ENCODE measurements around the gene C2CD4C. TPM values are rescaled to one million over a fixed set of nuclear protein-coding genes. Genes with fewer than 3 reads are reported as not detected.
"Not testable (repeated sequence)": the region's sequence is repeated elsewhere in the genome, so short reads cannot be mapped to it uniquely, and the experiment has no call there.

The C2CD4C gene
- total RNA-seq, 1 experiment from 2014 or later: 0.29 TPM

DNA sequence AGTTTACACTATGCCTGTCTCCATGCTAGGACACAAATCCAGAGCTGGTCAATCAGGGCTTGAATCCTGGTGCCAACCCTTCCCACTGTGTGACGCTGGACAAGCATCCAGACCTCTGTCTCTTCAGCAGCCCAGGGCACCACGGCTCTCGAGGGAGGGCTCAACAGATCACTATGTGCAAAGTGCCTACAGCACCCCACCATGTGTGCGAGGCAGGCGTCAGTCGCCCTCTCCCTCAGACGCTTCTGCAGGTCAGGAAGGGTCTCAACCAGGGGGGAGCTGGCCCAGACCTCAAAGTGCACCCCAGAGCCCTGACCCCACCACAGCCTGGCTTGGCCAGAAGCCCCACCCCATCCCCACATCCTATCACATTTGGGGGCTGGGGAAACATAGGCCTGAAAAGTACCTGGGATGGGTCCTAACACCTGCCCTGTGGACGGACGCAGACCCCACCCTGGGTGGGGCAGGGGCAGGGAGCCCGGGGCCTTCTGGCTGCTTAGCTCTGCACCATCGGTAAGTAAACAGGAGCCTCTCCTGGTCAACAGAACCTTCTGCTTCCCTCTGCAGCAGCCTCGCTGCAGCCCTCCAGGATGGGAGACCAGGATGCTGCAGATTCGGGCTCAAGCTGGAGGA lies 2.9 kb upstream of the C2CD4C start:
- Histone ChIP-seq H3K9me3 (ENCODE audit: low read length) (no peaks in the 10 kb centered on the region), H3K27me3 (ENCODE audit: low read length) (peaks cover 10% of the 10 kb centered on the region; the same call in 1 of the 2 replicates), H2AFZ (ENCODE audit: low read length) (no peak overlapping the region), H3K27ac (ENCODE audit: low read length) (no peak overlapping the region), H3F3A (ENCODE audit: low read length, unreplicated experiment) (no peaks in the 10 kb centered on the region), H3K79me2 (ENCODE audit: low read length) (no peaks in the 10 kb centered on the region), H3K9ac (ENCODE audit: low read length) (no peak overlapping the region), H3K9me2 (replicated peaks; ENCODE audit: low read length) (no peaks in the 10 kb centered on the region), H3K4me2 (ENCODE audit: low read length) (no peak overlapping the region), H3K36me3 (ENCODE audit: low read depth, low read length) (no peaks in the 10 kb centered on the region), H3K4me3 (ENCODE audit: low read length) (no peak overlapping the region), H3K4me1 (ENCODE audit: insufficient read depth, low read length) (no peaks in the 10 kb centered on the region), H4K20me1 (ENCODE audit: low read length) (no peaks in the 10 kb centered on the region)
- intact Hi-C loops (cut with micrococcal nuclease): no loop called here
- ChIA-PET POLR2A (ENCODE audit: unreplicated experiment) (no interaction called here), CTCF (no interaction called here)
- no TSS peak for BruUV-seq (replicated peaks)
- TF ChIP-seq, protein P1, sequence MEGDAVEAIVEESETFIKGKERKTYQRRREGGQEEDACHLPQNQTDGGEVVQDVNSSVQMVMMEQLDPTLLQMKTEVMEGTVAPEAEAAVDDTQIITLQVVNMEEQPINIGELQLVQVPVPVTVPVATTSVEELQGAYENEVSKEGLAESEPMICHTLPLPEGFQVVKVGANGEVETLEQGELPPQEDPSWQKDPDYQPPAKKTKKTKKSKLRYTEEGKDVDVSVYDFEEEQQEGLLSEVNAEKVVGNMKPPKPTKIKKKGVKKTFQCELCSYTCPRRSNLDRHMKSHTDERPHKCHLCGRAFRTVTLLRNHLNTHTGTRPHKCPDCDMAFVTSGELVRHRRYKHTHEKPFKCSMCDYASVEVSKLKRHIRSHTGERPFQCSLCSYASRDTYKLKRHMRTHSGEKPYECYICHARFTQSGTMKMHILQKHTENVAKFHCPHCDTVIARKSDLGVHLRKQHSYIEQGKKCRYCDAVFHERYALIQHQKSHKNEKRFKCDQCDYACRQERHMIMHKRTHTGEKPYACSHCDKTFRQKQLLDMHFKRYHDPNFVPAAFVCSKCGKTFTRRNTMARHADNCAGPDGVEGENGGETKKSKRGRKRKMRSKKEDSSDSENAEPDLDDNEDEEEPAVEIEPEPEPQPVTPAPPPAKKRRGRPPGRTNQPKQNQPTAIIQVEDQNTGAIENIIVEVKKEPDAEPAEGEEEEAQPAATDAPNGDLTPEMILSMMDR (conservative IDR thresholded peaks at IDR 0.05; ENCODE audit: low read depth, low read length): no peak
- TF ChIP-seq EZH2 (IDR thresholded peaks at IDR 0.05; ENCODE audit: low read length, unreplicated experiment) (no peak), EZH2phosphoT487 (IDR thresholded peaks at IDR 0.05; ENCODE audit: borderline replicate concordance, low read length) (no peak)
- DNase-seq (no peak), ATAC-seq (no peak)

DNA sequence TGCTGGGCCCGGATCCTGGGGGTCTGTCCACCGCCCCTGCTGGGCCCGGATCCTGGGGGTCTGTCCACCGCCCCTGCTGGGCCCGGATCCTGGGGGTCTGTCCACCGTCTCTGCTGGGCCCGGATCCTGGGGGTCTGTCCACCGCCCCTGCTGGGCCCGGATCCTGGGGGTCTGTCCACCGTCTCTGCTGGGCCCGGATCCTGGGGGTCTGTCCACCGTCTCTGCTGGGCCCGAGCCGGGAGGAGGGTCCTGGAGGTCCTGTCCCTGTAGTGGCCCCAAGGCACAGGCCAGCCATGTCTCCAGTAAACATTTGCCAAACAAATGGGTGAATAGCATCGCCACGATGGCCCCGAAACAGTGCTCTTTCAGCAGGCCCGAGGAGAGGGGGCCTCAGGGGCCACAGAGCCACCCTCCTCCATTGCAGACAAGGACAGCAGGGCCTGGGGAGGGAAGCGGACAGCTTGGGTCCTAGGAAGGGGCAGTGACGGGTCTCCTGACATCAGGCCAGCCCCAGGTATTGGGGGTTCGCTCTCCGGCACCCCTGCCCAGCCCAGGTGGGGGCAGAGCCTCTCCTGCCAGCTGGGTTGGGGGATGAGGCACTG lies 2.3 kb upstream of the C2CD4C start:
- H4K20me1 ChIP-seq (ENCODE audit: low read length); H3F3A ChIP-seq (ENCODE audit: low read length, unreplicated experiment); H3K4me3 ChIP-seq (ENCODE audit: low read length); H3K9me3 ChIP-seq (ENCODE audit: low read length); H3K4me2 ChIP-seq (ENCODE audit: low read length); H3K9ac ChIP-seq (ENCODE audit: low read length); H3K27ac ChIP-seq (ENCODE audit: low read length); POLR2A ChIA-PET (ENCODE audit: unreplicated experiment); H3K36me3 ChIP-seq (ENCODE audit: low read depth, low read length); H3K9me2 ChIP-seq (replicated peaks; ENCODE audit: low read length); H3K79me2 ChIP-seq (ENCODE audit: low read length); BruUV-seq (replicated peaks); ATAC-seq; H3K4me1 ChIP-seq (ENCODE audit: insufficient read depth, low read length); CTCF ChIA-PET; H2AFZ ChIP-seq (ENCODE audit: low read length); DNase-seq; intact Hi-C loops (cut with micrococcal nuclease): not testable (repeated sequence)
- peaks cover 10% of the 10 kb centered on the region; the same call in 1 of the 2 replicates for H3K27me3 ChIP-seq (ENCODE audit: low read length)

DNA sequence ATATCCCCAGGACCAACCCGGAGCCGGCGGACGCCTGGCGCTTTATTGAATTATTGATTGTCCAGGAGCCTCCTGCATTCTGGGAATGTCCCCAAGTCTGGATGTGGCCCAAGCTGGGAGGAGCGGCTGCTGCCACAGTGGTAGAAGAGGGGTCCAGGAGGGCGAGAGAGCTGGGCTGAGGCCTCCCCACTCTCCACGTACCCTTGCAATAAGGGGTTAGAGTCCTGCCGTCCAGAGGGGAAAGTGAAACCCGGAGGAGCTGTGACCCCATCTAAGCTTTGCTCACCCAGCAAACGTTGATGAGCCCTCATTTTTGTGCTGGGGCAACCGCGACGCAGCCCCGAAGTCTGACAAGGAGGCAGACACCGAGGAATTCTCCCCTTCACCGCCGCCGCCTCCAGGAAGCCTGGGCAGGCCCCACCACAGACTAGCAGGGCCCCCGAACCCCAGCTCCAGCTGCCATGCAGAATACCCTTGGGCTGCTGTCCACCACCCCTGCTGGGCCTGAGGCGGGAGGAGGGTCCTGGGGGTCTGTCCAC lies 1.4 kb upstream of the C2CD4C start:
- Histone ChIP-seq H3K27me3 (ENCODE audit: low read length) (peaks cover 10% of the 10 kb centered on the region; the same call in 1 of the 2 replicates), H2AFZ (ENCODE audit: low read length) (no peak overlapping the region), H3K27ac (ENCODE audit: low read length) (no peak overlapping the region), H3K4me2 (ENCODE audit: low read length) (peak overlapping the region; percentile 68), H3K79me2 (ENCODE audit: low read length) (no peaks in the 10 kb centered on the region), H3K4me3 (ENCODE audit: low read length) (no peak overlapping the region; the same call in 1 of the 2 replicates), H3F3A (ENCODE audit: low read length, unreplicated experiment) (no peaks in the 10 kb centered on the region), H3K36me3 (ENCODE audit: low read depth, low read length) (no peaks in the 10 kb centered on the region), H4K20me1 (ENCODE audit: low read length) (no peaks in the 10 kb centered on the region), H3K9ac (ENCODE audit: low read length) (no peak overlapping the region), H3K4me1 (ENCODE audit: insufficient read depth, low read length) (no peaks in the 10 kb centered on the region), H3K9me2 (replicated peaks; ENCODE audit: low read length) (no peaks in the 10 kb centered on the region), H3K9me3 (ENCODE audit: low read length) (no peaks in the 10 kb centered on the region)
- intact Hi-C loops (cut with micrococcal nuclease): no loop called here
- no peak for DNase-seq
- no peak for TF ChIP-seq EZH2 (IDR thresholded peaks at IDR 0.05; ENCODE audit: low read length, unreplicated experiment)
- TF ChIP-seq, protein P1 (conservative IDR thresholded peaks at IDR 0.05; ENCODE audit: low read depth, low read length): no peak
- no peak for TF ChIP-seq EZH2phosphoT487 (IDR thresholded peaks at IDR 0.05; ENCODE audit: borderline replicate concordance, low read length)
- no peak for ATAC-seq
- ChIA-PET POLR2A (ENCODE audit: unreplicated experiment) (no interaction called here), CTCF (interaction anchor here (0.5 to 0.6 kb wide), 2 partner anchors 64 to 125 kb away, joined by 4 to 10 read pairs; no protein-coding TSS in a partner anchor)
- BruUV-seq (replicated peaks): no TSS peak
